Right cardiac atrium (tissue), 5 donors: ENCODE data around the gene NEIL3. TPM values are rescaled to one million over a fixed set of nuclear protein-coding genes. Genes with fewer than 3 reads are reported as not detected.

Source experiments
- ATAC-seq, 2 donors: fragments of 200-7000 bp; cut with Tn5 transposase; one replicate each; pipeline versions ENCODE4 v1.8.0 to v1.9.1; 2020; ENCODE audit warnings: moderate library complexity in 2 of 2, mild to moderate bottlenecking in 1 of 2
- DNase-seq, 3 donors: peaks; one replicate each; pipeline ENCODE4 v3.0.0-alpha.2; 2020
- H3K27ac ChIP-seq: one replicate; pipeline ENCODE4 v1.5.1; 2013; ENCODE audit warnings: mild to moderate bottlenecking, low read length, control low read depth, moderate library complexity
- H3K27me3 ChIP-seq: one replicate; pipeline ENCODE4 v1.6.1; 2013; ENCODE audit not compliant: control insufficient read depth, insufficient read depth
- H3K4me1 ChIP-seq: one replicate; pipeline ENCODE4 v1.6.1; 2013; ENCODE audit warnings: low read length; ENCODE audit not compliant: control insufficient read depth, insufficient read depth
- H3K4me3 ChIP-seq: one replicate; pipeline ENCODE4 v1.5.1; 2013; ENCODE audit warnings: low read length, control low read depth
- H3K9me3 ChIP-seq: one replicate; pipeline ENCODE4 v1.6.1; 2013; ENCODE audit warnings: low read length; ENCODE audit not compliant: control insufficient read depth
- WGBS: extraction: QIAGEN DNeasy Blood & Tissue Kit; methylation state at CpG from one replicate; pipeline ENCODE4 v1.1.7; 2013; 5-methylcytosine and 5-hydroxymethylcytosine counted together
- intact Hi-C, 4 donors: fragments of 100-400 bp; cut with DNase I; formaldehyde crosslinking; loops; one replicate each; pipeline versions ENCODE4 v1.11.0 to v1.14.0; 2022 to 2023
- polyA plus RNA-seq: library from polyadenylated mRNA; stranded (reverse); fragments of 200-250 nt; gene quantifications from one replicate; pipeline ENCODE4 v1.2.3, GENCODE V29; 2013
- total RNA-seq, 4 donors: library from RNA; stranded (reverse); fragmentation: NEBNext Ultra II Directional; extraction: Animal tissue kit (Norgen Biotek cat#: 25700); gene quantifications; one replicate each; pipeline ENCODE4 v1.2.1, GENCODE V29; 2021
- donor health status: healthy with polysubstance abuse.
- donor health status: DM: no; HTN: yes; CAD: no.
- donor health status: DM: no; HTN: no; CAD: no.
- donor health status: DM: no; HTN: yes; CAD: no; lungs with severe emphysema.
- donor health status: DM: yes; HTN: yes; CAD: no.

The NEIL3 gene
- total and polyA plus RNA-seq, 5 donors: 0.14 to 0.38 (median 0.27) TPM; not detected in 1

DNA sequence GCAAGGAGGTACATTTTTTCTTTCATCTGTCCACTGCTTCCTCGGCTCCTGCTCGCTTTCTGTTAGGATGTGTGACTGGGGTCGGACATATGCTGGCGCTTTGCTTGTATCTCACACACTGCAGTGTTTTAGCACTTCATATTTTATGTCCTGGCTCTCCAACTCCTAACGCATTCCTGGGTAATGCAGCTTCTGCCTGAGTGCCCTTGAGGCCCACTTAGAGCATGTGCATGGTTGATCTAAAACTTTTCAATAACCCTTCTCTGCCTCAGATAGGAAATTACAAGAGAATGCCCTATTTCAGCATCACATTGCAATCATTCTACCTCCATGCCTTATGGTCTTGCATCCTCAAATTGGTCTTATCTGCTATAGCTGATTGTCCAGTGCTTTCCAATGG is 65.3 kb downstream of the NEIL3 start:
- intact Hi-C loops: no loop called here
- Histone ChIP-seq H3K4me1 (no peaks in the 10 kb centered on the region), H3K4me3 (no peak overlapping the region), H3K9me3 (no peaks in the 10 kb centered on the region), H3K27me3 (no peaks in the 10 kb centered on the region), H3K27ac (no peak overlapping the region)
- no peak for ATAC-seq
- WGBS: 62% methylated on average over 5 of the region's 5 CpGs
- no peak for DNase-seq

DNA sequence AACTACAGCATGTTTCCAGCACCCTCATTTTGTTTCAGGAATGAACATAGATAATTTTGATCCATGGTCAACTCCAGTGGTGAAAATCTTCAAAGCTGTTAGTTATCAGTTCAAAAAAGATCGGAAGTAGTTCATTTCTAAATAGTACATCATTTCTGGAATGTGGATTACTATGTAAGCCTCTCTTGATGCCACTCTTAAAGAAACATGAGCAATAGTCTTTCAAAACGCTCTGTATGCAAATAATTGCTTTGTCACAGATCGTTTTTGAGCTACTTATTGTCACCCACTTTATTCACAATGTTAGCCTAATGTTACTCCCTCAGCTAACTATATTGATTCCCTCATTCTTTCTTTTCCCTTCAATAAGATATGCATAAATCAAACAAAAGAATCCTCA is 65.7 kb downstream of the NEIL3 start:
- WGBS: 41% methylated on average over 3 of the region's 3 CpGs
- no peaks in the 10 kb centered on the region for H3K27me3 ChIP-seq
- no peaks in the 10 kb centered on the region for H3K4me1 ChIP-seq
- H3K9me3 ChIP-seq: no peaks in the 10 kb centered on the region
- ATAC-seq: no peak
- intact Hi-C loops: no loop called here
- H3K4me3 ChIP-seq: no peak overlapping the region
- H3K27ac ChIP-seq: no peak overlapping the region
- DNase-seq: no peak

DNA sequence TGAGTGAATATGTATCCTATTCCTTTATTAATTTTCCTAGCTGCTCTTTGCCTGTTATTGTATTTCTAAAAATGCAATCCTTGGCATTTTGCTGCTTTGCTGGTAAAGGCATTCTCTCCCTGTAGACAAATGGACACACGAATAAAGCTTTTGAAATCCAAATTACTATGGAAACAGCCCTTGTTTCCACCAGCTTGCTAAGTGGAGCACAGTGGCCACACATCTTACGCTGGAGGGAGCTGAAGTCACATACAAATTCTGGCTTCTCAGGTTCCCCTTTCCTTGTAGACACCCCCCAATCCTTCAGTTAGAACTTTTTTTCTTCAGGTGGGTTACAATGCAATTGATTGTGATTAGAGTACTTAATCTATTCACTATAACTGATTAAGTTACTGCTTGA is 66.3 kb downstream of the NEIL3 start:
- H3K27ac ChIP-seq: no peak overlapping the region
- H3K9me3 ChIP-seq: no peaks in the 10 kb centered on the region
- intact Hi-C loops: no loop called here
- no peak for ATAC-seq
- no peak for DNase-seq
- no peak overlapping the region for H3K4me3 ChIP-seq
- H3K27me3 ChIP-seq: no peaks in the 10 kb centered on the region
- no peaks in the 10 kb centered on the region for H3K4me1 ChIP-seq
- WGBS: 70% methylated on average over 2 of the region's 2 CpGs

DNA sequence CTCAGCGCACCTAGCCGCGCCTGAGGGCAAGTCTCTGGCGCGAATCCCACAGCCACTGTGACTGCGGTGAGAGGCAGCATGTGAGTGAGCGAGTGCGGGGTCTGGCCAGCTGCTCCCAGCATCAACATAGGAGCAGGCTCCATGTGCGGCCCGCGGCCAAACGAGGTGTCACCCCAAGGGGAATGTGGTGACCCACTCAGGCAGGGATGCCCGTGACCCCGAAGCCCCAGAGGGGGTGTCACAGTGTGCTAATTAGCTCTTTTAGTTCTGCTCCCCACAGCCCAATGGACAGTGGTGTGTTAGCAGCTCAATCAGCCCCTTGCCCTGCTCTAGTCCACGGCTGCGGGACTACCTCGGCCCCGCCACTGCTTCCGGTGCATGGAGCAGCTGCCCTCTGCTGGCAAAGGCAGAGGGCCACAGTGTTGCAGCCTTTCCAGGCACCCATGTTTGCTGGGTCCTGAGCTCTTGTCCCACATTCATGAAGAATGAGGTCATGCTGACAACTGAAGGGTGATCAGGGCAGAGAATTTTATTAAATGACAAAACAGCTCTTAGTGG is 71.1 kb downstream of the NEIL3 start:
- Histone ChIP-seq H3K4me3 (no peak overlapping the region), H3K4me1 (no peaks in the 10 kb centered on the region), H3K27ac (no peak overlapping the region), H3K27me3 (no peaks in the 10 kb centered on the region), H3K9me3 (no peaks in the 10 kb centered on the region)
- DNase-seq: peak in 2 of 3 donors; percentile 25 to 35
- 93% methylated on average over 19 of the region's 19 CpGs for WGBS
- no peak for ATAC-seq
- intact Hi-C loops: no loop called here

DNA sequence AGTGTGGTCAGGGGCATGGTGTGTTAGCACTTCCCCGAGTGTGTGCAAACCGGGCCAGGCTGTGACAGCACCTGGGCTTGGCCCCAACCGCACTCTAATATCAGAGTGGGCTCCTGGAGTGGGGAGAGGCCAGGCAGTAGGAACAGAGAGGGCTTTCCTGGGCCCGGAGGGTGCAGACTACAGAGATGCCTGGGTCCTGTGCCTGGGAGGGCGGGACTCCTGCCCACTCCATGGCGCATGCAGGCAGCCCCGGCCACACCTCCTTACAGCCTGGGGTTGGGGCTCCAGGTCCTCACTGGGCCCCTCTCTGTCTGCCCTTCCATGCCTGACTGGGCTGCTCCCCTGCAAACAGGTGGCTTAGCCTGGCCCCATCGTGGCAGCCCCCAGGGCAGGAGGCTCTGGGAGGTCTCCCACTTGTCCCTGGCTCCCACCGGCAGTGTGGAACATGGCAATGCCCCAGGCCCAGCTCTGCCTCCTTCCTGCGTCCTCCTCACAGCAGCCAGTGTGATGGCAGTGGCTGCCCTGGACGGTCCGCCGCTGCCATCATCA is 72.2 kb downstream of the NEIL3 start:
- Histone ChIP-seq H3K4me3 (no peak overlapping the region), H3K27me3 (no peaks in the 10 kb centered on the region), H3K4me1 (no peaks in the 10 kb centered on the region), H3K27ac (no peak overlapping the region), H3K9me3 (no peaks in the 10 kb centered on the region)
- intact Hi-C loops: no loop called here
- WGBS: 94% methylated on average over 13 of the region's 13 CpGs
- DNase-seq (peak in 1 of 3 donors; percentile 26), ATAC-seq (no peak)

DNA sequence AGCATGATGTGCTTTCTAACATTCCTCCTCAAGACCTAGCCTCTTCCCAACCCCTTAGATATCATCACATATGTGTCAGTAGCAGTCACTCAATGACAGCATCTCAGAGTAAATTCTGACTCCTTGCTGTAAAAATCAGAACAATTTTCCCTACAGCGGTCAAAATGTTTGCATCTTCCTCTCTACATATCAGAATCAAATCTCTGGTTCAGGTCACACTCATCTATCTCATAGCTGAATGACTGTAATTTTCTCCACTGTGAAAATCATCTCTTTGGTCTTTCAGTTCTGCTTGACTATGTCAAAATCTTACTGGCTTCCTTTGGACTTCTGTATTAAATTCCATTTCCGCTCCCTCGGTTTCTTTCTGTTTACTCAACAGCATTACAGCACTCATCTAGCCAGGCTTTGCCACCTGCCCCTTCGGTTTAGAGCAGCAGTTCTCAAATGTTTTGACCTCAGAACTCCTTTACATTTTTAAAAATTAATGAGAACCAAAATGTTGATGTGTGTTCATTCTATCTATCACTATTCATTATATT is 75.3 kb downstream of the NEIL3 start:
- Histone ChIP-seq H3K4me1 (no peaks in the 10 kb centered on the region), H3K27me3 (no peaks in the 10 kb centered on the region), H3K9me3 (no peaks in the 10 kb centered on the region), H3K4me3 (no peak overlapping the region), H3K27ac (no peak overlapping the region)
- WGBS: 76% methylated on average over 4 of the region's 4 CpGs
- intact Hi-C loops: no loop called here
- ATAC-seq (no peak), DNase-seq (no peak)

DNA sequence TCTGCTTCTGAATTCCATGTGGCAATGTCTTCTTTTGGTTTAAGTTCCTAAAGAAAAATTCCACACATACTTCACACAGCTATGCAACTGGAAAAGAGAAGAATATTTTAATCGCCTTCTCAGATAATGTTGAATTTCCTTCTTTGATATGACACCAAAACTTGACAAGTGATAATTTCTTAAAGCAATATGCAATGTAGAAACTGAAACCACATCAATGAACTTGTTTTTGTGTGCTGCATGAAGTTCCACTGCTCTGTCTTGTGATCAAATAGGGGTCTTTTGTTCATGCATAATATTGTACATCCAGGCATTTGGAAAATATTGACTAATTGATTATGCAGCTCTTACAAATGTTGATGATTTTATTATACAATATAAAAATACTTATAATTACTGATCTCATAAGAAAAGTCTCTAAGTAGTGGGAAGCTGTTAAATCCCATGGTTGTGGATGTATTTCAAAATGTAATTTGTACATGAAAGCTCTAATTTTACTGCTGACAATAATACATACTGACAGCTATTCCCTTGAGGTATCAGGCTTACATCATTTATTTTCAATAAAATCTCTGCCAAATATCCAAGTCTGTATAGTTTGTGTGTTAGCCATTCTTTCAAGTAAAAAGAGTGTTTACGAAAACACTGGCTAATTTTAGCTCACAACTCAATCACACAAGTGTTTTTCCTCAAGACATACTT is 76.1 kb downstream of the NEIL3 start:
- 34% methylated on average over 2 of the region's 2 CpGs for WGBS
- no peak overlapping the region for H3K4me3 ChIP-seq
- H3K9me3 ChIP-seq: no peaks in the 10 kb centered on the region
- no peaks in the 10 kb centered on the region for H3K27me3 ChIP-seq
- H3K27ac ChIP-seq: no peak overlapping the region
- no peaks in the 10 kb centered on the region for H3K4me1 ChIP-seq
- DNase-seq (no peak), ATAC-seq (no peak)
- intact Hi-C loops: no loop called here

DNA sequence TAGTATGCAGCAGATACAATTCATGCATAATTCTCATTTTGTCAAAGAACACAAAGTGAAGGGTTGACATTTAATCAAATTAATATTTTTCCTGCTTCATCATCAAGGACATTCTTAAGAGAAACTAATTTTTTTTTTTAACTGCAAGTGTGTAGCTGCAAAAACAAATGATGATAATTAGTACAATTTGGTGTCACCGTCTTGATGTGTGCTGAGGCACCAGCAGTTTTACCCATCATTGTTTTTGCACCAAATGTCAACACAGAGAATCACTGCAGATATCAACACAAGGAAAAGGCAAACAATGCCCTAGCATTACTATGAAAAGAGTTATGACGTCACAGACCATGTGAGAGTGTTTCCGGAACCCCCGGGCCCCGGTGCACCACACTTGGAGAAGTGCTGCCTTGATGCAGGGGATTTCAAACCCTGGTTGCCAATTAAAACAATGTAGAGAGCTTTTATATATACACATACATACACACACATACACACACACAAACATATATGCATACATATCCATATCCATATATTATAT is 76.7 kb downstream of the NEIL3 start:
- Histone ChIP-seq H3K4me3 (no peak overlapping the region), H3K4me1 (no peaks in the 10 kb centered on the region), H3K27me3 (no peaks in the 10 kb centered on the region), H3K27ac (no peak overlapping the region), H3K9me3 (no peaks in the 10 kb centered on the region)
- no peak for ATAC-seq
- no peak for DNase-seq
- intact Hi-C loops: no loop called here
- 41% methylated on average over 5 of the region's 5 CpGs for WGBS

DNA sequence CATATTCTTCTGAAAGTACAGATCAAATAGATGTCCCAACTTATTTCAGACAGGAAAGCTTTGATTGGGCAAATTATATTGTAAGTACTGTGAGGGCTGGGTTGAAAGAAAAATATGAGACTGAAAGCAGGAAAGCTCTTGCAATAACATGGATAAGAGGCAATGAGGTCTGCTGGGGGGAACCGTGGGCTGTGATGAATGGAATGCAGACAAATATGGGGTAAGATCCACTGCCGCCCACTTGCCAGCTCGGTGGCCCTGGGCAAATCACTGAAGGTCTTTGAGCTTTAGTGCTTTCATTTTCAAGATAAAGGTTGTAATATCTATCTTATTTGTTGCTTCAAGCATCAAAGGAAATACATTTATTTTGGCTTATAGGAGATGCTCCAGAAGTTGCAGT is 81.6 kb downstream of the NEIL3 start:
- no peak overlapping the region for H3K27ac ChIP-seq
- intact Hi-C loops: no loop called here
- WGBS: 61% methylated on average over 3 of the region's 3 CpGs
- ATAC-seq (no peak), DNase-seq (no peak)
- no peaks in the 10 kb centered on the region for H3K4me1 ChIP-seq
- H3K4me3 ChIP-seq: no peak overlapping the region
- no peaks in the 10 kb centered on the region for H3K9me3 ChIP-seq
- no peaks in the 10 kb centered on the region for H3K27me3 ChIP-seq

DNA sequence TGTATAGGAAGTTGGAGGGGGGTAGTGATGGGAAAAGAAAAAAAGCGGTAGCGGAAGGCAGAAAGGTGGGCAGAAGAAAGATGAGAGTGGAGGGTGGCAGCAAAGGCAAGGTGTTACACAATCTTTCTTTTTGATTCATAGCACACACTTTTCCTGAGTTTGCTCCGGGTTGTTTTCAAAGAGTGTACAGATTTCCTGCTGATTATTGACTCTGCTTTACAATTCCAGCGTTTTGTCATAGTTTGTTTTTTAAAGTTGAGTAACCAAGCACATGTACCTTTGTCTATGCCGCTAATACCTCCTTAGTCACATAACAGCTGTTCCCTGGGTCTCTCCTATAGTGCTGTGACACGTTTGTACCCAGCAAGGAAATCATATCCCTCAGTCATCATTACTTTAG is 82.3 kb downstream of the NEIL3 start:
- no peak for ATAC-seq
- 77% methylated on average over 6 of the region's 6 CpGs for WGBS
- no peaks in the 10 kb centered on the region for H3K4me1 ChIP-seq

DNA sequence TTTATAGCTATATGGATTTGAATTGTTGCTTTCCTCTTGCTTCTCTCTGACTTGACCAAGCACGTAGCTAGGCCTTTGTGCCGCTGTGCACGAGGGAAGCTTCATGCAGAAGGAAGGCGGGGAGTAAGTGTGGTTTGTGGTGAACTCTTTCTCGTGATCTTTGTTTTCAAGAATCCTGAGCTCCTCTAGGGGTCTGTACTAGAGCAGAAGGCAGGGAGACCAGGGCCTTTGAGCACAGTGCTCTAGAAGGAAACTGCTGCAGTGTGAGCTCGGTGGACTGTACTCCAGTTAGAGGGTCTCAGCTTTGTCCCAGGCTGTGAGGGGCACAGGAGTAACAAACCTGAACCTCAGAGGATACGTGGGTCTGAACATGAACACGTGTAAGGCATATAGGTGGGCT is 83.6 kb downstream of the NEIL3 start:
- H3K27ac ChIP-seq: no peak overlapping the region
- H3K27me3 ChIP-seq: no peaks in the 10 kb centered on the region
- H3K4me3 ChIP-seq: no peak overlapping the region
- no peaks in the 10 kb centered on the region for H3K4me1 ChIP-seq
- no peaks in the 10 kb centered on the region for H3K9me3 ChIP-seq
- intact Hi-C loops: no loop called here
- ATAC-seq (no peak), DNase-seq (no peak)
- WGBS: 71% methylated on average over 8 of the region's 8 CpGs

More for the DNA sequence above, 82.3 kb downstream of the NEIL3 start:
- Histone ChIP-seq H3K9me3 (no peaks in the 10 kb centered on the region), H3K4me3 (no peak overlapping the region), H3K27ac (no peak overlapping the region), H3K27me3 (no peaks in the 10 kb centered on the region)
- intact Hi-C loops: no loop called here
- no peak for DNase-seq
